NCI-H748 treated with DMSO at 0.1 percent for 48 hours (cell line): ENCODE results near the gene FCN2.

ENCODE experiments used
- DNase-seq: peaks from one replicate; lab custom pipeline; 2025; lab: John Stamatoyannopoulos, UW

Gene FCN2

GRCh38 chr9:134888603-134889190 lies 8.1 kb downstream of the FCN2 start:
- DNase-seq: no peak

GRCh38 chr9:134889386-134890154 lies 9.0 kb downstream of the FCN2 start:
- DNase-seq: no peak

- DNase-seq: no peak
Measured at GRCh38 chr9:134890155-134890495, 9.5 kb downstream of the FCN2 start.

GRCh38 chr9:134891053-134891452 lies 10.4 kb downstream of the FCN2 start:
- no peak for DNase-seq

GRCh38 chr9:134891713-134892112 lies 11.1 kb downstream of the FCN2 start:
- DNase-seq: no peak

GRCh38 chr9:134892221-134892620 lies 11.6 kb downstream of the FCN2 start:
- DNase-seq: no peak

GRCh38 chr9:134892820-134893420 lies 12.3 kb downstream of the FCN2 start:
- DNase-seq: no peak

- no peak for DNase-seq
Measured at GRCh38 chr9:134894136-134894860, 13.7 kb downstream of the FCN2 start.

- no peak for DNase-seq
Measured at GRCh38 chr9:134895097-134895496, 14.5 kb downstream of the FCN2 start.

GRCh38 chr9:134895567-134895907 lies 14.9 kb downstream of the FCN2 start:
- DNase-seq: no peak

GRCh38 chr9:134895908-134896833 lies 15.6 kb downstream of the FCN2 start:
- DNase-seq: no peak

GRCh38 chr9:134896834-134897583 lies 16.4 kb downstream of the FCN2 start:
- DNase-seq: no peak

GRCh38 chr9:134897584-134898170 lies 17.1 kb downstream of the FCN2 start:
- DNase-seq: no peak

- DNase-seq: no peak
Measured at GRCh38 chr9:134898319-134898718, 17.7 kb downstream of the FCN2 start.

GRCh38 chr9:134899168-134899567 lies 18.6 kb downstream of the FCN2 start:
- DNase-seq: no peak

- no peak for DNase-seq
Measured at GRCh38 chr9:134899818-134900217, 19.2 kb downstream of the FCN2 start.

GRCh38 chr9:134902936-134903335 lies 22.3 kb downstream of the FCN2 start:
- no peak for DNase-seq

GRCh38 chr9:134908524-134909309 lies 28.1 kb downstream of the FCN2 start:
- DNase-seq: no peak

GRCh38 chr9:134909511-134910481 lies 29.2 kb downstream of the FCN2 start:
- DNase-seq: no peak
